SIG-M5 treated with dmso at 0.1 percent for 504 hours (cell line): Measurements from ENCODE around the gene DYNC1H1.
"Not testable (repeated sequence)": the region's sequence is repeated elsewhere in the genome, so short reads cannot be mapped to it uniquely, and the experiment has no call there.

Source experiments
- DNase-seq: peaks from one replicate; lab custom pipeline; 2025; ENCODE audit not compliant: unreplicated experiment; lab: John Stamatoyannopoulos, UW

DYNC1H1 gene

GRCh38 chr14:101963656-101964296, 597 bp upstream of the DYNC1H1 start:
- DNase-seq: no peak

DNA sequence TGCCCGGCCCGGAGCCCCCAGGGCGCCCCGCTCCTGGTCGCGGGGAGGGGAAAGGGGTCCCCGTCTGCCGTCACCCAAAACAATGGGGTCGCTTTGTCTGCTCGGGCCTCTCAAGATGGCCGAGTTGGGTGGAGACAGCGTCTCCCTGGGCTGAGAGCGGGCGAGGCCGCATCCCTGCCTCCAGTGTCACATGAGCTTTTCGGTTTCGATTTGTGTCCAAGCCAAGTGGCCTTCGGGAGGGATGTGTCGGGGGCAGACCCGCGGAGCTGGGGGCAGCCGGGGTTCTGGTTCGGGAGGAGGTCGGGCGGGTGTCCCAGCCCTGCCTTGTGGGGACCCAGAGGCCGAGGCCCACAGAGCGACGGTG, 790 bp downstream of the DYNC1H1 start:
- DNase-seq: peak; percentile 65

GRCh38 chr14:101965770-101966722, 1.7 kb downstream of the DYNC1H1 start:
- DNase-seq: no peak

- DNase-seq: no peak
Measured at GRCh38 chr14:101966742-101967141, 2.4 kb downstream of the DYNC1H1 start.

- DNase-seq: no peak
Measured at GRCh38 chr14:101968186-101968585, 3.8 kb downstream of the DYNC1H1 start.

DNA sequence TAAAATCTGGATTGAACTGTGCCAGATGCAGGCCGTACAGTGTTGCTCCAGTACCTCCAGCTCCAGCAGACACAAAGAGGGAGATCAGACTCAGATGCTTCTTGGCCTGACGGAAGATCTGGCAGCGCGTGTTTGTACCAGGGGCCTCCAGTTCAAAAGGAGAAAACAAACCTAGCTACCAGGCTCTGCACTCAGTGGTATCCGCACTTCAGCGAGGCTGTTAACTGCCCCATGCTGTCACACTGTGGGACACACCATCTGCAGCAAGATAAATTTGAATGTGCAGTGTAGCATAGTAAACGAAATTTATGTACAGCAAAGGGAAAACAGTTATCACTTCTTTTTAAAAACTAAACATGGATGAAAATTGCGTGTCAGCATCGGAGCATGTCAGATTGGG, 5.1 kb downstream of the DYNC1H1 start:
- DNase-seq: no peak

GRCh38 chr14:101970830-101971400, 6.5 kb downstream of the DYNC1H1 start:
- DNase-seq: no peak

GRCh38 chr14:101971458-101971857, 7.1 kb downstream of the DYNC1H1 start:
- DNase-seq: not testable (repeated sequence)

GRCh38 chr14:101972126-101972866, 7.9 kb downstream of the DYNC1H1 start:
- DNase-seq: peak; percentile 89

GRCh38 chr14:101973356-101973755, 9.0 kb downstream of the DYNC1H1 start:
- DNase-seq: no peak

DNA sequence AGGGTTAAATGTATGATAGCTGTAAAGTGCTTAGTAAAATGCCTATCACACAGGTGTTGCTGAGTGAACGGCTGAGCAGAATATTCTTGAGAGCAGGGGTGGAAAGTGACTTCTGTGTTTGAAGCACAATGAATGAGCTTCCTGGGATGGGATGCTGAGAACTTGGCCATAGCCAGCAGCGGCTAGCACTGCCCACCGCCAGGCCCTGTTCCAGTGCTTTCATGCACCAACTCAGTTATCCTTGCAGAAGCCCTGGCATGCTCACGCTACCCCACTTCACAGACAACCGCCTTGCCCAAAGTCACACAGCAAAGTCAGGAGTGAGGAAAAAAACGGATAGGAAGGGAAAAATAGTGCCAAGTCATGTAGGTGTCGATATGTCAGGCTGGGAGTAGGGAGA, 10.9 kb downstream of the DYNC1H1 start:
- no peak for DNase-seq

DNA sequence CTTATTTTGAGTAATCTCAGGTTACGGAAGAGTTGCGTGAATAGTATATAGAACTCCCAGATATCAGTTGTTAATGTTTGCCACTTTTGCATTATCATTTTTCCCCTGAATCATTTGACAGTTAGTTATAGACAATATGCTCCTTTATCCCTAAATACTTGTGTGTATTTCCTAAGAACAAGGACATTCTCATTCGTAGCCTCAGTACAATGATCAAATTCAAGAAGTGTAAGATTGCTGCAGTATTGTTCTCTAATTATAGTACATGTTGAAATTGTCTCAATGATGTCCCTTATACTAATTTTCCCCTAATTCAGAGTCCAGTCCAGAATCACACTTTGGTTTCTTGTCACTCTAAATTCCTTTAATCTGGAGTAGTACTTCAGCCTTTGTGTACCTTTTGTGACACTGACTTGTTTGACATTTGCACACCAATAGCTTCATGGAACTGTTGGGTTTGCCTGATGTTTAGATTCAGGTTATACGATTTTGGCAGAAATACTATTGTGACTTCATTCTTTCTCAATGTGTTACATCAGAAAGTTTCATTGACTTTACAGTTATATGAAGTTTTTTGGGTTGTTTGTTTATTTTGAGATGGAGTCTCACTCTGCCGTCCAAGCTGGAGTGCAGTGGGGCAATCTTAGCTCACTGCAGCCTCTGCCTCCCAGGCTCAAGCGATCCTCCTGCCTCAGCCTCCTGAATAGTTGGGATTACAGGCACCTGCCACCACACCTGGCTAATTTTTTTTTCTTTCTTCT, 13.1 kb downstream of the DYNC1H1 start:
- DNase-seq: no peak

- DNase-seq: no peak
Measured at GRCh38 chr14:101979666-101980065, 15.3 kb downstream of the DYNC1H1 start.

- DNase-seq: no peak
Measured at GRCh38 chr14:101980251-101980650, 15.9 kb downstream of the DYNC1H1 start.

DNA sequence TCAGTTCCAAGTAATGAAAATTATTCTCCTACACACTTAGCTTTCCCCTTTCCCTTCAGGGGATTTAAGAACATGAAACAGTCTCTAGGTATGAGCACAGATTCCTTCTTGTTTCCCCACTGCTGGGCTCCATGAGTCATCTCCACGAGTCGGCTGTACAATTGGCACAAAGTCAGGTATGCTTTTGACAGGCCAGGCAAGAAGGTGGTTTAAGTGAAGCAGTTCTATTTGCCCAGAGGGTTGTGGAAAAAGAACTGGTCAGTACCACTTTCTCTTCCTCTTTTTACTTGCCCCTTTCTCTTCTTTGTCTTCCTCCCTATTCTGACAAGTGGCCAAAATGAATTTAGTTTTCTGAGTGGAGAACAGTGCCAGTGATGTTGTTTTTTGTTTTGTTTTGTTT, 16.3 kb downstream of the DYNC1H1 start:
- peak; percentile 80 for DNase-seq

DNA sequence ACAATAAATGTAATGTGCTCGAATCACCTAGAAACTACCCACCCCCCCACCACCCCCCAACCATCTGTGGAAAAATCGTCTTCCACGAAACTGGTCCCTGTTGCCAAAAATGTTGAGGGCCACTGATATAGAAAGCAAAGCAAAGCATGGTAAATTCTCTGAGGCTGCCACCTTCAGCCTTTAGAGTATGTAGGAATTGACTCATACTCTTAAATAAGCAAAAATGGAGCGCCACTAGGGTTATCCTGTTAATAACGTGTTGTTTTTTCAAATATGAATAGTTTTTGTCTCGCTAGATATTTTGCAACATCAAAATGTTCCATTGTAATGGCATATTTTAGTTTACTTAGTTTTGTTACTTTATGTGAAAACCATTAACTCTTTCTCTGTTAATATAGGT, 18.2 kb downstream of the DYNC1H1 start:
- DNase-seq: no peak

DNA sequence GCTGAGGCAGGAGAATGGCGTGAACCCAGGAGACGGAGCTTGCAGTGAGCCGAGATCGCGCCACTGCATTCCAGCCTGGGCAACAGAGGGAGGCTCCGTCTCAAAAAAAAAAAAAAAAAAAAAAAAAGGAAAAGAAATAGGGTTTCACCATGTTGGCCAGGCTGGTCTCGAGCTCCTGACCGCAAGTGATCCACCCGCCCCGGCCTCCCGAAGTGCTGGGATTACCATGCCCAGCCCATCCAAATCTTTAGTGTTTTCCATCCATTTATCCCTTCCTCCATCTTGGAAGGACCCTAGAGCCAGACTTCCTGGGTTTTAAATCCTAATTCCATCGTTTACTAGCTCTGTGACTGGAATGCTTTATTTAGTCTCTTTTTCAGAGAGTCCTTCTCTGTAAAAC, 20.5 kb downstream of the DYNC1H1 start:
- not testable (repeated sequence) for DNase-seq

DNA sequence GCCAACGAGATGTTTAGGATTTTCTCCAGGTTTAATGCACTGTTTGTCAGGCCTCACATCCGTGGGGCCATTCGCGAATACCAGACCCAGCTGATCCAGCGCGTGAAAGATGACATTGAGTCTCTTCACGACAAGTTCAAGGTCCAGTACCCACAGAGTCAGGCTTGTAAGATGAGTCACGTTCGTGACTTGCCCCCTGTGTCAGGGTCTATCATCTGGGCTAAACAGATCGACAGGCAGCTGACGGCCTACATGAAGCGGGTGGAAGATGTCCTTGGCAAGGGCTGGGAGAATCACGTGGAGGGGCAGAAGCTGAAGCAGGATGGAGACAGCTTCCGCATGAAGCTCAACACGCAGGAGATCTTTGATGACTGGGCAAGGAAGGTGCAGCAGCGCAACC, 21.6 kb downstream of the DYNC1H1 start:
- no peak for DNase-seq

DNA sequence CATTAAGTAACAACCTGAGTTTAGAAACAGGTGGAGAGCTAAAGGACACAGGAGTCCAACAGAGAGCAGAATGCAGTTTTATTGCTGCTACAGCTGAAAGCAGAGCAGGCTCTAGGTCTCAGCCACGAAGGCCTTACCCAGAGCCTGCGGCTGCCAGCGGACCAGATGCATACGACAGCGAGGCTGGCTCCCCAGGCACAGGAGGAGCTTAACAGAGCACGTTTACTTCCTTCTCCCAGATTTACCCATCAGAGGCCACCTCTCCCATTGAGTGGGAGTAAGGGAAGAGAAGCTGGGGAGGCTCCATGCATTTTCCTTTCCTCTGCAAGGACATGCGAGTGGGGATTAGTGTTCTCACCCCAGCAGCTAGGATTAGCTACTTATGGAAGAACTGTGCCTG, 22.6 kb downstream of the DYNC1H1 start:
- no peak for DNase-seq

GRCh38 chr14:101988377-101988776, 24.0 kb downstream of the DYNC1H1 start:
- DNase-seq: no peak

GRCh38 chr14:101991352-101991751, 27.0 kb downstream of the DYNC1H1 start:
- no peak for DNase-seq
